Measurements from ENCODE around the gene NOL11.

NOL11 gene

DNA sequence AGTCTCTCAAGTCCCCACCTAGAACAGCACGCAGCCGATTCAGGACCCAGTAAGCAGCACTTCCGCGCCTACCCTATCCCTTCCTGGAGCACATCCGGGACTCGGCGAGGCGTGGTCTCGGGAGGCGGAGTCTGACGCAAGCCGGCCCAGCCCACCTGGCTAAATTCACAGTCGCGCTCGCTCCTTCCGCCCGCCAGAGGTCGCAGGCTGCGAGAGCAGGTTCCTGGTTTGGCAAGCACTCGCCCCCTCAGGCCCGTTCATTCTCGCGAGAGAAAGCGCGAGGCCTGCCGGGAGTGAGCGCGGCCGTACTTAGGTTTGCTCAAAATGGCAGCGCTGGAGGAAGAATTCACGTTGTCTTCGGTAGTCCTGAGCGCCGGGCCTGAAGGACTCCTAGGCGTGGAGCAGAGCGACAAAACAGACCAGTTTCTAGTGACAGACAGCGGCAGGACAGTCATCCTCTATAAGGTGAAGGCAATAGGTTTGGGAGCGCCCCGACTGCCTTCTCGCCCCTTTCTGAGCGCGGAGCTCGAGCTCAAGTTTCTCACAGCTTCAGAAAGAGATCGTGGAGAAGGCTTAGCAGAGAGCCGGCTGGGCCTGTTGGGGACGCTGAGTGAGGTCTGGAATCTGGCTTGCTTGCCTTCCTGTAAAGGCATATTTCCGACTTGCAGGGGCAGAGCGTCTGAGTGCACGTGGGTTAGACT is at the start of gene NOL11:
TSS of gene NOL11 (plus strand) at position 313 of the 701 bp plus-strand sequence. CDS start at position 325, 12 bp downstream.
- peaks cover 12% of the 10 kb centered on the region for H3K9me3 ChIP-seq
- H3K27ac ChIP-seq: peak within 1 kb of the TSS; percentile 98
- peak; percentile 75; the same call in 1 of the 2 replicates for TF ChIP-seq Cebpa-rat (IDR thresholded peaks at IDR 0.05)

DNA sequence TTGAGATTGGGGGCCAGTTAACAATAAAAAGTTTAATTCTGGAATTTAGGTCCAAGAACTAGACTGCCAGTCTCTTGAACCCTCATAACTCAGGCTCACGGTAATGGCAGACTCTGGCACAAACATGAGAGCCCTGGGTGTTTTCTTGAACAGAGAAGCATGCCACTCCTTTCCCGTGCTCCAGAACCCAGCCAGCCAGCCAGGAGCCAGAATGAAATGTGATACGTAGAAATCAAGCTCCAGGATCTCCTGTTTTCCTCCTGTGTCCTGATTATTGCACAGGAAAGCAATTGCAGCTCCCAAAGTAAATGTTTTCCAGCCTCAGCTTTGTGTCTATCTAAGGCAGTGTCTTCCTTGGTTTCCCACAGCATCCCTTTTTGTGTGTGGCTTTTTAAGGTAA is 46.2 kb upstream of the NOL11 start:
- Histone ChIP-seq H4K20me1 (no peaks in the 10 kb centered on the region), H3K4me3 (no peak overlapping the region), H3K36me3 (peaks cover 66% of the 10 kb centered on the region), H3K4me2 (no peak overlapping the region), H3K27me3 (no peaks in the 10 kb centered on the region), H3K9me3 (peaks cover 5% of the 10 kb centered on the region), H3K9ac (no peak overlapping the region), H3K27ac (no peak overlapping the region), H3K4me1 (peaks cover 50% of the 10 kb centered on the region)
- TF ChIP-seq Cebpa-rat (IDR thresholded peaks at IDR 0.05): no peak

More for the DNA sequence above, at the start of gene NOL11:
- Histone ChIP-seq H3K36me3 (peaks cover 29% of the 10 kb centered on the region), H3K4me3 (peak within 1 kb of the TSS; percentile 97), H3K4me2 (peak within 1 kb of the TSS; percentile 94), H4K20me1 (no peaks in the 10 kb centered on the region), H3K27me3 (no peaks in the 10 kb centered on the region), H3K4me1 (peaks cover 50% of the 10 kb centered on the region), H3K9ac (peak within 1 kb of the TSS; percentile 99)

DNA sequence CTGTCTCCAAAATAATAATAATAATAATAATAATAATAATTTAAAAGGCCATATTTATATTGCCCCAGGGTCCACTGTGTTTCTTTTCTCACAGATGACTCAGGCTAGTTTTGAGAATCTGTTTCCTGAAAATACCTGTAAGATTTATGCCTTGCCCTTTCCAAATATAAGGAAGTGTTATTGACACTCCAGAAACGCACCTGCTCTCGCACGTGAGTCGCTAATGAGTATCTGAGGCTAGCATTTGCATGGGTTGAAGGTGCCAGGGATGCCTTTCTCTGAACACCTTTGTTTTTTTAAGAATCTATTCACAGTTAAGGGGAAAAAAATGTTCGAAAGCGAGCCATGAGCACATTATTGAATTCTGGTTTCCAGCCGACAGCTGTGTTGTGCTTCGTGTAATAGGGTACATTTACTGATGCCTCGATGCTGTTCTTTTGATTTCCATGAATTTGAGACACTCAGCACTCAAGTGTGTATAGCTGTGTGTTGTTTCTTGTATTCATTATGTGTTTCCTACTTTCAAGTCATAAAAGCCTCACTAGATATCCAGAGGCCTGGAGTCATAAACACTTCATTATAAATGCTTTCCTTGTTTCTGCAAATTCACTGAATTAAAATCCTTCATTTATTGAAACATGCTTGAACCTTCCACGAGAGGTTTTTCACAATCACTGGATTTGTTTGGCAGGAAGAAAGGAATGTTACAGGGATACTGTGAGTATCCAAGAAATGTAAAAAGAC is 45.0 kb upstream of the NOL11 start:
- H3K27me3 ChIP-seq: no peaks in the 10 kb centered on the region; the same call in 1 of the 2 replicates
- no peak overlapping the region for H3K27ac ChIP-seq
- H3K4me2 ChIP-seq: peak overlapping the region; percentile 27; the same call in 1 of the 2 replicates
- peaks cover 53% of the 10 kb centered on the region for H3K36me3 ChIP-seq
- H3K9me3 ChIP-seq: peaks cover 5% of the 10 kb centered on the region
- H3K4me3 ChIP-seq: no peak overlapping the region
- H4K20me1 ChIP-seq: no peaks in the 10 kb centered on the region
- TF ChIP-seq Cebpa-rat (IDR thresholded peaks at IDR 0.05): no peak
- H3K4me1 ChIP-seq: peaks cover 63% of the 10 kb centered on the region
- no peak overlapping the region for H3K9ac ChIP-seq

DNA sequence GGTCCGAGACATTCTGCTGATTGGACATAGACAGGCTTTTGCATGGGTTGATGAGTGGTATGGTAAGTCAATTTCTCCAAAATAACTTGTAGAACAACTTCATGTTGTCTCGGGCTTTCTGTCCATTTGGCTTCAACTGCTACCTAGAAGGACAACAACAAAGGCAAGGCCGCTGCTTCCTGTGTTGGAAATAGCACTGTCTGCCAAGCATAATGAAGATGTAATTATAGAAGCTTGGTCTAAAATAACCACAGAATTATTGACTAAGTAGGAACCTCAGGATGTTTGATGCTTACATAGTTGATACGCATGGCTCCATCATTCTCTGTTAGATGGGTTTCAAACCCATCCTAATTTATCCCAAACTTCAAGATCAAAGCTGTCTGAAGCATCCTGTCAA is 42.3 kb upstream of the NOL11 start:
- Histone ChIP-seq H3K27ac (peak overlapping the region; percentile 10; the same call in 1 of the 2 replicates), H3K27me3 (no peaks in the 10 kb centered on the region; the same call in 1 of the 2 replicates), H4K20me1 (no peaks in the 10 kb centered on the region), H3K4me1 (peaks cover 90% of the 10 kb centered on the region), H3K9me3 (no peaks in the 10 kb centered on the region), H3K4me3 (peak overlapping the region; percentile 55; the same call in 1 of the 2 replicates), H3K36me3 (peaks cover 26% of the 10 kb centered on the region), H3K9ac (peak overlapping the region; percentile 56; the same call in 1 of the 2 replicates), H3K4me2 (peak overlapping the region; percentile 78)
- no peak for TF ChIP-seq Cebpa-rat (IDR thresholded peaks at IDR 0.05)

DNA sequence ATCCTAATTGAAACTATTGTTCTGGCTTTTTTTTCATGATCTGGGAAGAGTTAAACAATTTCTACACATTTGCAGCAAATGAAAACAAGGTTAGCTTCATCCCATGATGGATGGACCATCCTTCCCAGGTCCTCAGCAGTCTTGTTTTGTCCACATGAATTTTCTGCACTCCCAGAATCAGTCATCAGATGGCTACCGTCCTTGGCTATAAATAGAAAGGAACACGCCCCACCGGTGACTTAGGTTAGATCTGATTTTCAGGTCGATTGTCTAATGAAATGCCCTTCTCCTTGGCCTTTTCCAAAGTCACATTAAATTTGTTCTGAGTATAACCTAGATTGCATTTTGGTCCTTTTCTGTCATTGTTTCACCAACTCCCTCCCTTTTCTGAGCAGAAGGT is 41.4 kb upstream of the NOL11 start:
- no peak for TF ChIP-seq Cebpa-rat (IDR thresholded peaks at IDR 0.05)

DNA sequence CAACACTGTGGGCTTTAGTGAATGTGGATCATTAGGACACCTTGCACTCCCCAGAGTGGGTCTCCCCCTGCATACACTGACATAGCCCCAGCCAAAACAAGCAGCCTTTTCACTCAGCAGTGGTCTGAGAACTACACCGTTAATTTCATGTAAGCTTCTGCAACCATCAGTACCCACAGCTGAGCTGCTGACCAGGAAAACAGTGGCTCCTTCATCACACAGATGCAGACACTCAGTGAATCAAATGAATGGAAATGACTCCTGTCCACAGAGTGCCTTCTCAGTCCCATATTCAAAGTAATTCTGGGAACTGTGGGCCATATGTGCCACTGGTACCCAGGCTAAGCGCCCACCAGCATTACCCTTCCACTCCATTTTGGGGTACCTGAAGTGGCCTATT is 39.3 kb upstream of the NOL11 start:
- H4K20me1 ChIP-seq: no peaks in the 10 kb centered on the region
- peak overlapping the region; percentile 70 for H3K27ac ChIP-seq
- peaks cover 4% of the 10 kb centered on the region; the same call in 1 of the 2 replicates for H3K9me3 ChIP-seq
- TF ChIP-seq Cebpa-rat (IDR thresholded peaks at IDR 0.05): no peak
- peaks cover 6% of the 10 kb centered on the region; the same call in 1 of the 2 replicates for H3K36me3 ChIP-seq
- no peaks in the 10 kb centered on the region; the same call in 1 of the 2 replicates for H3K27me3 ChIP-seq
- peak overlapping the region; percentile 70; the same call in 1 of the 2 replicates for H3K9ac ChIP-seq
- H3K4me2 ChIP-seq: peak overlapping the region; percentile 78
- peaks cover 95% of the 10 kb centered on the region for H3K4me1 ChIP-seq
- H3K4me3 ChIP-seq: no peak overlapping the region

More for the DNA sequence above, 41.4 kb upstream of the NOL11 start:
- Histone ChIP-seq H3K4me2 (peak overlapping the region; percentile 78), H3K27ac (peak overlapping the region; percentile 70; the same call in 1 of the 2 replicates), H3K4me3 (peak overlapping the region; percentile 55), H4K20me1 (no peaks in the 10 kb centered on the region), H3K9me3 (no peaks in the 10 kb centered on the region), H3K36me3 (peaks cover 18% of the 10 kb centered on the region), H3K9ac (peak overlapping the region; percentile 70; the same call in 1 of the 2 replicates), H3K4me1 (peaks cover 93% of the 10 kb centered on the region), H3K27me3 (no peaks in the 10 kb centered on the region; the same call in 1 of the 2 replicates)

DNA sequence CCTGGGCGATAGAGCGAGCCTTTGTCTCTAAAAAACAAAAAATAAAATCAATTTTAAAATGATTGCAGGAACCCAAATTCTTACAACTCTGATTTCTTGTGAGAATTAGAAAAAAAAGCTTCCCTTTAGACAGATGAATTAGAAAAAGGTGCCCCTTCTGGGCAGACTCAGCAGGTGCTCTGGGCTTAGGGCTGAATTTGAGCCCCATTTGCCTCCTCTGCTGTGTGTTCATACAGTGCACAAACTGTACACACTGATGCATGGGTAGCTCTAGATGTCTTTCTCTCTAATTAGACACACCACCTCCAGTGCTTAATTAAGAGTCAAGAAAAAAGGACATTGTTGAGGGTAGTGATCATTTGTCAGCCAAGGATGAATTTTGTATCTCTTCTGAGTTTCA is 38.5 kb upstream of the NOL11 start:
- TF ChIP-seq Cebpa-rat (IDR thresholded peaks at IDR 0.05): no peak
- peak overlapping the region; percentile 70 for H3K27ac ChIP-seq
- no peaks in the 10 kb centered on the region for H4K20me1 ChIP-seq
- H3K9ac ChIP-seq: peak overlapping the region; percentile 70
- H3K27me3 ChIP-seq: no peaks in the 10 kb centered on the region; the same call in 1 of the 2 replicates
- 0 out of 2 replicates have a peak, but pooled peaks cover 6% of the 10 kb centered on the region for H3K36me3 ChIP-seq
- peaks cover 92% of the 10 kb centered on the region for H3K4me1 ChIP-seq
- peak overlapping the region; percentile 78 for H3K4me2 ChIP-seq
- peaks cover 4% of the 10 kb centered on the region; the same call in 1 of the 2 replicates for H3K9me3 ChIP-seq
- H3K4me3 ChIP-seq: no peak overlapping the region

DNA sequence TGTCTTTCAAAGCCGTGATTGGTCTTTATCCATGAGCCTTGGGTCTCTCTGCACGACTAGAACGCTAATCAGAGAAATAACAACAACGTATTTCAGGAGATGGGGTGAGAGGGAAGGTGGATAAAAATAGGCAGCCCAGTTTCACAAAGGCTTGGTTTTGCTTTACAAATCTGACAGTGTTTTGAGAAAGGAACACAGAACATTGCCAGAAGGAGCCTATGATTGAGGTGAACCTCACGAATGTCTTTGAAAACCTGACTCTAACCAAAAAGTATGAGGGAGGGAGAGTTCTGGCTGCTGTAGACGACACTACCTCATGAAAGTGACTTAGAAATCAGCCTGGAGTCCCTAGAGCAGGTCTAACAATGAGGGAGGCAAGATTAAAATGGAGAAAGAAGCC is 38.0 kb upstream of the NOL11 start:
- peaks cover 4% of the 10 kb centered on the region; the same call in 1 of the 2 replicates for H3K9me3 ChIP-seq
- peaks cover 88% of the 10 kb centered on the region for H3K4me1 ChIP-seq
- peak overlapping the region; percentile 70 for H3K9ac ChIP-seq
- H3K4me3 ChIP-seq: no peak overlapping the region
- no peaks in the 10 kb centered on the region for H4K20me1 ChIP-seq
- no peaks in the 10 kb centered on the region; the same call in 1 of the 2 replicates for H3K27me3 ChIP-seq
- peak overlapping the region; percentile 70 for H3K27ac ChIP-seq
- TF ChIP-seq Cebpa-rat (IDR thresholded peaks at IDR 0.05): no peak
- H3K4me2 ChIP-seq: peak overlapping the region; percentile 78
- 0 out of 2 replicates have a peak, but pooled peaks cover 6% of the 10 kb centered on the region for H3K36me3 ChIP-seq

DNA sequence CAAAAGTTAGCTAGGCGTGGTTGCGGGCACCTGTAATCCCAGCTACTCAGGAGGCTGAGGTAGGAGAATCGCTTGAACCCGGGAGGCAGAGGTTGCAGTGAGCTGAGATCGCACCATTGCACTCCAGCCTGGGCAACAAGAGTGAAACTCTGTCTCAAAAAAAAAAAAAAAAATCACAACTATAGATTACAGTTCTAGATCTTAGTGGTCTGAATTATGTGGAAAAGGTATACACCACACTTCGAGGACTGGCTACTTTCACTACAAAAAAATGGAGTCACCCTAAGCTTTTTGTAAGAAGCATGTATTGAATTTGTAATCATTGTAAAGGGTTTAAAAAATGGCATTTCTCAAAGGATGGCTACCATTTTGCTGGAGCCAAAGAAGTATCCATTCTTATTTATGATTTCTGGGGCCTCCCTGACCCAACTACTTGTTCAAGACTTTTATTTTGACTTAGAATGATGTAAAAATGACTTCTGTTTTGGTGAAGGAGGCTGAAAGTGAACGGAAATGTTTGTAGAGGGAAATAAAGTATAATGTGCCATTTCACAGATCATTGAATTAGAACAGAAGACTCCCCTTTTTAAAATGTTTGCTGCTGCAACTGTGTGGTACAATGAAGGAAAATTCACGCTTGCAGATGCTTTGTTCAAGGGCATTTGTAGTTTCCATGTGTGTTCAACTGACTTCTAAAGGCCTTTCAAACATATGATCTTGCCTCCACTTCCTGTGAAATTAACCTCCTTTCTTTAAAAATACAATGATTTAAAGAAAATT is 37.1 kb upstream of the NOL11 start:
- Histone ChIP-seq H3K9me3 (peaks cover 4% of the 10 kb centered on the region; the same call in 1 of the 2 replicates), H3K4me3 (no peak overlapping the region), H3K4me2 (peak overlapping the region; percentile 78), H3K27me3 (no peaks in the 10 kb centered on the region; the same call in 1 of the 2 replicates), H4K20me1 (no peaks in the 10 kb centered on the region), H3K27ac (peak overlapping the region; percentile 70), H3K36me3 (peaks cover 12% of the 10 kb centered on the region; the same call in 1 of the 2 replicates), H3K9ac (peak overlapping the region; percentile 26; the same call in 1 of the 2 replicates), H3K4me1 (peaks cover 88% of the 10 kb centered on the region)
- TF ChIP-seq Cebpa-rat (IDR thresholded peaks at IDR 0.05): no peak
